G401 (cell line): ENCODE measurements around the gene SPDYE5. TPM values are rescaled to one million over a fixed set of nuclear protein-coding genes. Genes with fewer than 3 reads are reported as not detected.
A peak's percentile ranks its signal among the peaks of the same experiment; 100 is the strongest.
"Not testable (repeated sequence)": the region's sequence is repeated elsewhere in the genome, so short reads cannot be mapped to it uniquely, and the experiment has no call there.

Experiments
- DNase-seq: peaks from one replicate; pipeline ENCODE4 v3.0.0-alpha.2; 2015; ENCODE audit warnings: low spot score
- in situ Hi-C: cut with HindIII; loops from 2 replicates; pipeline ENCODE4 v1.10.0; 2016; ENCODE audit warnings: low sequenced_read_pairs, mixed read lengths
- total RNA-seq: library from RNA; depleted of rRNA; stranded (reverse); fragments of >200 nt; shearing (Covaris generic); gene quantifications from 2 replicates; pipeline ENCODE4 v1.2.3, GENCODE V29; 2014; rRNA removed

Gene SPDYE5
- not detected in 2 replicates for total RNA-seq

DNA sequence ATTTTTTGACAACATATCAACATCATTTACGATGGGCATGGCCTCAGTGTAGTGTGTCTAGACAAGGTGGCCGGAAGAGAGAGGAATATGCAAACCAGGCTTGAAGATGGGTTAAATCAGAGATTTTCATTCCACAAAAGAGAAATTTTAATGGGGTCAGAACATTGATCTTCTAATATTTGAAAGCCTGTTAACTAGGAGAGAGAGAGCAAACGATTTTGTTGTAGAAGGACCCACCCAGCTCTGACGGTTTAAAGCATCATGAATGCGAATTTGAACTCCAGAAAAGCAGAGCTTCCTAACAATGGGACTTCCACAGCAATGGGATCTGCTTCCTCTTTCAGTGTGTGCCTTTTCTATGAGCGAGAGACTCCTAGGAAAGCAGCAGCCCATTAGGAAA is at the start of gene SPDYE5:
SPDYE5 (plus strand) TSS at position 301 of the 400 bp plus-strand sequence. CDS start 1,728 bp downstream, outside the sequence.
- DNase-seq, in situ Hi-C loops: not testable (repeated sequence)

DNA sequence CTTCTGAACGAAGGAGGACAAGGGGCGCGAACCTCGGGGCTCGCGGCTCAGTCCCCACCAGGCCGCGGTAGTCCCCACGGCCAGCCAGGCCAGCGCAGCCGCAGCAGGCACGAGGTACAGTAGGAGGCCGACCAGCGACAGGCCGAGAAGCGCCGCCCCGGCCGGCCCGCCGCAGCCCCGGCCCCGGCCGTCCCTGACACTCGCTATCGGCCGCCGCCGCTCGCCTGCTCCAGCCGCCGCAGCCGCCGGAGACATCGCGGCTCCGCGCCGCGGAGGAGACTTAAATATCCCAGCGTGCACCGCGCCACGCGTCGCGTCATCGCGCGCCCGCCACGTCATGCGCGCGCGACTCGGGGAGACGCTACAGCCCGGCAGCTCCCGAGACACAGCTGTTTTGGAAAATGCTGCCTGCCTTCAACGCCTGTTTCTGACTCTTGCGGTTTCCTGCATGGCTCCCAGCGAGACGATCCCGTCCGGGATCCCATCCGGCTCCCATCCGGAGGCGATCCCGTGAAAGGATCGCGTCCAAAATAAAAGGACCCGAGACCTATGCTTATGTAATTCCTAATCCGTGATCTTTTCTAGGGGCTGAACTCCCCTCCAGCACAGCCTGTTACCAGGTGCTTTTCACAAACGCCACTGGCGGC is 49.5 kb upstream of the SPDYE5 start:
- in situ Hi-C loops = not testable (repeated sequence)
- DNase-seq = peak; percentile 23

DNA sequence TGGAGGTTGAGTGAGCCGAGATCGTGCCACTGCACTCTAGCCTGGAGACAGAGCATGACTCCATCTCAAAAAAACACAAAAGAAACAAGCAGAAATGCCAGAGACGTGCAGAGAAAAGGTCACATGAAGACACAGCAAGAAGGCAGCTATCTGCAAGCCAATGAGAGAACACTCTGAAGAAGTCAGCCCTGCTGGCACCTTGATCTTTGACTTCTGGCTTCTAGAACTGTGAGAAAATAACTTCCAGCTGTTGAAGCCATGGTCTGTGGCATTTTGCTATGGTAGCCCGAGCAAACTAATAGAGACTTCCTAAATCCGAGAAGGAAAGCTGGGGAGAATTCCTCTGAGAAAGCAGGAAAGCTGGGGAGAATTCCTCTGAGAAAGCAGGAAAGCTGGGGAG is 42.2 kb upstream of the SPDYE5 start:
- DNase-seq, in situ Hi-C loops: not testable (repeated sequence)

- in situ Hi-C loops, DNase-seq: not testable (repeated sequence)
Observed at GRCh38 chr7:75452494-75452955, 39.6 kb upstream of the SPDYE5 start.

GRCh38 chr7:75456403-75456802 is 35.7 kb upstream of the SPDYE5 start:
- DNase-seq, in situ Hi-C loops: not testable (repeated sequence)

DNA sequence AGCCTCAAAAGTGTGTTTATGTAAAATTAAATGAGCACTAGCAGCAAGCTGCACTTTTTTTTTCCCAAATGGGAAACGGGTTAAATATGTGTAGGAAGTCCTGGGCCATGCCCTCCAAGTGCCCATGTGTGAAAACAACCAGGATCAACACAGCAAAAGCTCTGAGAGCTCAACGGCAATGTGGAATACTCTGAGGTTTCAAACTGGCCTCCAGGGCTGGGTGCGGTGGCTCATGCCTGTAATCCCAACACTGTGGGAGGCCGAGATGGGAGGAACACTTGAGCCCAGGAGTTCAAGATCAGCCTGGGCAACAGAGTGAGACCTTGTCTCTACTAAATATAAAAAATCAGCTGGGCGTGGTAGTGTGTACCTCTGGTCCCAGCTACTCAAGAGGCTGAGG is 34.1 kb upstream of the SPDYE5 start:
- DNase-seq, in situ Hi-C loops: not testable (repeated sequence)

DNA sequence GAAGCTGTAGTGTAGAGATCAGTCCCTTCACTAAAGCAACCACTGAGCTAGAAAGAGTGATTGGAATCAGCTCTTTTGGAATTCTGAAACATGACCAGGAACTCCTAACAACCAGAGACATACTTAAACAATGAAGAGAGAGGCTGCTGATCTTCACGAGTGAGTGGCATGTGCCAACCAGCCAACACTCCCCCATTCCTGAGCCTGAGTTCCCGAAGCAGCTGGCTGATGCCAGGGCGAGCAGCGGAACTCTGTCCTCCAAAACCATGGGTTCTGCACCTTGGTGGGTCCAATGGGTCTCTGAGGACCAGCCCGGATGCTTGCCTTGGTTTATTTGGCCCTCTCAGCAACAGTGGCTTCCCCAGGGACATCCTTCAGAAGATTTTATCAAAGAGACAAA is 31.6 kb upstream of the SPDYE5 start:
- DNase-seq, in situ Hi-C loops: not testable (repeated sequence)

- DNase-seq, in situ Hi-C loops: not testable (repeated sequence)
Observed at GRCh38 chr7:75470166-75470565, 22.0 kb upstream of the SPDYE5 start.

GRCh38 chr7:75477457-75477856 is 14.7 kb upstream of the SPDYE5 start:
- in situ Hi-C loops = not testable (repeated sequence)
- DNase-seq = peak; percentile 37

DNA sequence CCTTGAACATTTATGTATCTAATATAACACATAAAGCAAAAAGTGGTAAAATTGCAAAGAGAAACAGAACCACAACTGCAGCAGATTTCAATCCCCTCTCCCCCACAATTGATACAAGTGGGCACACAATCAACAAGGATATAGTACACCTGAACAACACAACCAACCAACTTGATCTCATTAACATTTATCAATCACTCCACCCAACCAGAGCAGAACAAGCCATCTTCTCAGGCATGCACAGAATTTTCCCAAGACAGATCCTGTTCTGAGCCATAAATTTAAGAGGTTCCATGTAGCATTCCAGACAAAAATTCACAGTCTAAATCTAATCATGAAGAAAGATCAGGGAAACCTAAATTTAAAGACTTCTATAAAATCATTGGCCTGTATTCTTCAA is 11.8 kb upstream of the SPDYE5 start:
- DNase-seq, in situ Hi-C loops: not testable (repeated sequence)

GRCh38 chr7:75485355-75485978 is 6.7 kb upstream of the SPDYE5 start:
- in situ Hi-C loops, DNase-seq: not testable (repeated sequence)

GRCh38 chr7:75485979-75486643 is 6.0 kb upstream of the SPDYE5 start, which contains the start of gene POM121C:
Gene POM121C (minus strand): TSS chr7:75486299. CDS start chr7:75441496, 44,803 bp downstream.
- peak; percentile 94 for DNase-seq
- in situ Hi-C loops = not testable (repeated sequence)

GRCh38 chr7:75509033-75509432 is 16.9 kb downstream of the SPDYE5 start:
- DNase-seq, in situ Hi-C loops: not testable (repeated sequence)

DNA sequence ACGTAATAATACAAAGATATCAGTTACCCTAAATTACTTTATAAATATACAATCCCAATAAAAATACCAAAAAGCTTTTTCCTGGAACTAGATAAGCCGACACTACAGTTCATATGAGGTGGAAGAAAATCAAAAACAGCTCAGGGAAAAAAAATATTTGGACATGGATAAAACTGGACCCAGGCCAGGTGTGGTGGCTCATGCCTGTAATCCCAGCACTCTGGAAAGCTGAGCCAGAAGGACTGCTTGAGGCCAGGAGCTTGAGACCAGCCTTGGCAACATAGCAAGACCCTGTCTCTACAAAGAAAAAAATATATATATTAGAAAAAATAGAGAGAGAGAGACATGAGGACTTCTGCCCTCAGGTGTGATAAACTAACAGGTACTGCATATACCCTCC is 26.7 kb downstream of the SPDYE5 start:
- DNase-seq = peak; percentile 60
- in situ Hi-C loops = not testable (repeated sequence)

DNA sequence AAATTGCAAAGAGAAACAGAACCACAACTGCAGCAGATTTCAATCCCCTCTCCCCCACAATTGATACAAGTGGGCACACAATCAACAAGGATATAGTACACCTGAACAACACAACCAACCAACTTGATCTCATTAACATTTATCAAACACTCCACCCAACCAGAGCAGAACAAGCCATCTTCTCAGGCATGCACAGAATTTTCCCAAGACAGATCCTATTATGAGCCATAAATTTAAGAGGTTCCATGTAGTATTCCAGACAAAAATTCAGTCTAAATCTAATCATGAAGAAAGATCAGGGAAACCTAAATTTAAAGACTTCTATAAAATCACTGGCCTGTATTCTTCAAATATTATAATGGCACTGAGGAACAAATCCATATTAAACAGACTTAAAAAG is 29.6 kb downstream of the SPDYE5 start:
- DNase-seq, in situ Hi-C loops: not testable (repeated sequence)

GRCh38 chr7:75527224-75527722 is 35.2 kb downstream of the SPDYE5 start:
- DNase-seq, in situ Hi-C loops: not testable (repeated sequence)

GRCh38 chr7:75531359-75531821 is 39.3 kb downstream of the SPDYE5 start:
- no peak for DNase-seq
- in situ Hi-C loops = no loop called here

DNA sequence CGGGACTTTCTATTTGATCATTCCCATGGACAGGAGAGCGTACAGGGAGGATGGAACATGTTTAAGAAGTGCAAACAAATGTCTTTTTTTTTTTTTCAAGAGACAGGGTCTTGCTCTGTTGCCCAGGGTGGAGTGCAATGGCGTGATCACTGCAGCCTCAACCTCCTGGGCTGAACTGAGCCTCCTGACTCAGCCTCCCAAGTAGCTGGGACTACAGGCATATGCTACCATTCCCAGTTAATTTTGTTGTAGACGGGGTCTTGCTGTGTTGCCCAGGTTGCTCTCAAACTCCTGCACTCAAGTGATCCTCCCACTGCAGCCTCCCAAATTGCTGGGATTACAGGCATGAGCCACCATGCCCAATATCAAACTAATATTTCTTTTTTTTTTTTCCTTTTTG is 40.5 kb downstream of the SPDYE5 start:
- no peak for DNase-seq

DNA sequence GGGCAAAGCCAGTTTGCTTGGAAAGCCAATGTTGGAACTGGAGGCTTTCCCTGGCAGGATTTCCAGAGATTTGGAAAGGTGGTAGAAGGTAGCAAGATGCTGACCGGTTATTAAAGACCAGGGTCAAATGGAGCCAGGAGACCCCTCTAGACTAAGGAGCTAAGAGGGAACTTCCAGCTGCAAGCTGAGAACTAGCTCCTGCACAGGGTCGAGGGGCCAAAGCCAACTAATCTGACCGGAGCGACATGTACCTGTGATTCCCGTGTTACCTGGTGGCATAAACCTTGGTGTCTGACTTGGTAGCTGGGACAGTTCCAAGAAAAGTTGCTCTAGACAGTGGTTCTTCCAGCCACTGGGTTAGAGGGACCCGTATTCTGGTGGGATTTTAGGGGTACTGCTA is 41.8 kb downstream of the SPDYE5 start:
- in situ Hi-C loops = no loop called here

More for the DNA sequence above, 40.5 kb downstream of the SPDYE5 start:
- in situ Hi-C loops = no loop called here

More for the DNA sequence above, 41.8 kb downstream of the SPDYE5 start:
- DNase-seq = no peak
